SH-SY5Y (cell line): ENCODE data around the gene PDGFA.

ENCODE experiments used
- GATA2 ChIP-seq: IDR thresholded peaks from 2 replicates; pipeline ENCODE4 v1.6.1; 2011; ENCODE audit warnings: mild to moderate bottlenecking, low read depth, low read length
- GATA3 ChIP-seq: IDR thresholded peaks from 2 replicates; pipeline ENCODE4 v1.6.1; 2011; ENCODE audit warnings: low read depth, mild to moderate bottlenecking, low read length, moderate library complexity

DNA sequence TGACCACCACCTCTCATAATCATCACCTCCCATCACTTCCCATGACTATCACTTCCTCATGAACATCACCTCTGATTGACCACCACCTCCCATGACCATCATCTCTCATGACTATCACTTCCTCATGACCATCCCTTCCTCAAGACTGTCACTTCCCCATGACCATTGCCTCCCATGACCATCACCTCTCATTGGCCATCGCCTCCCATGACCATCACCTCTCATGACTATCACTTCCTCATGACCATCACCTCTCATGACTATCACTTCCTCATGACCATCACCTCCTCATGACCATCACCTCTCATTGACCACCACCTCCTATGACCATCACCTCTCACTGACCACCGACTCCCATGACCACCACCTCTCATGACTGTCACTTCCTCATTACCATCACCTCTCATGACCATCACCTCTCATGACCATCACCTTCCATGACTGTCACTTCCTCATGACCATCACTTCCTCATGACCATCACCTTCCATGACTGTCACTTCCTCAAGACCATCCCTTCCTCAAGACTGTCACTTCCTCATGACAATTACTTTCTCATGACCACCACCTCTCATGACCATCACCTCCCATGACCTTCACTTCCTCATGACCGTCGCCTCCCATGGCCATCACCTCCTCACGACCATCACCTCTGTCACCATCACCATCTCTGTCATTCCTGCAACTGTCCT, 51.6 kb downstream of the PDGFA start:
- no peak for TF ChIP-seq GATA2
- TF ChIP-seq GATA3: no peak
